Measurements from ENCODE around the gene PLXDC1.

GRCh38 chr17:39073353-39073752 lies 78.1 kb downstream of the PLXDC1 start:
- TF ChIP-seq JUN (IDR thresholded peaks at IDR 0.05; ENCODE audit: low read depth, low read length) (no peak), POLR2AphosphoS5 (IDR thresholded peaks at IDR 0.05; ENCODE audit: low read depth, low read length) (no peak), GTF2F1 (IDR thresholded peaks at IDR 0.05; ENCODE audit: borderline replicate concordance, low read depth, low read length) (no peak), POLR2A (IDR thresholded peaks at IDR 0.05; ENCODE audit: control extremely low read depth in 1 of 2, low read depth in 2 of 2, low read length in 2 of 2) (no peak), CHD2 (IDR thresholded peaks at IDR 0.05; ENCODE audit: low read length) (no peak), KDM5A (IDR thresholded peaks at IDR 0.05; ENCODE audit: low read length) (no peak), ZNF274 (IDR thresholded peaks at IDR 0.05; ENCODE audit: borderline replicate concordance, extremely low read depth, low read length) (no peak)
- TF ChIP-seq, protein P1, sequence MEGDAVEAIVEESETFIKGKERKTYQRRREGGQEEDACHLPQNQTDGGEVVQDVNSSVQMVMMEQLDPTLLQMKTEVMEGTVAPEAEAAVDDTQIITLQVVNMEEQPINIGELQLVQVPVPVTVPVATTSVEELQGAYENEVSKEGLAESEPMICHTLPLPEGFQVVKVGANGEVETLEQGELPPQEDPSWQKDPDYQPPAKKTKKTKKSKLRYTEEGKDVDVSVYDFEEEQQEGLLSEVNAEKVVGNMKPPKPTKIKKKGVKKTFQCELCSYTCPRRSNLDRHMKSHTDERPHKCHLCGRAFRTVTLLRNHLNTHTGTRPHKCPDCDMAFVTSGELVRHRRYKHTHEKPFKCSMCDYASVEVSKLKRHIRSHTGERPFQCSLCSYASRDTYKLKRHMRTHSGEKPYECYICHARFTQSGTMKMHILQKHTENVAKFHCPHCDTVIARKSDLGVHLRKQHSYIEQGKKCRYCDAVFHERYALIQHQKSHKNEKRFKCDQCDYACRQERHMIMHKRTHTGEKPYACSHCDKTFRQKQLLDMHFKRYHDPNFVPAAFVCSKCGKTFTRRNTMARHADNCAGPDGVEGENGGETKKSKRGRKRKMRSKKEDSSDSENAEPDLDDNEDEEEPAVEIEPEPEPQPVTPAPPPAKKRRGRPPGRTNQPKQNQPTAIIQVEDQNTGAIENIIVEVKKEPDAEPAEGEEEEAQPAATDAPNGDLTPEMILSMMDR (IDR thresholded peaks at IDR 0.05; ENCODE audit: control extremely low read depth in 1 of 3, insufficient read depth in 1 of 3, low read depth in 1 of 3, low read length in 3 of 3), result no peak
- TF ChIP-seq, protein P2, sequence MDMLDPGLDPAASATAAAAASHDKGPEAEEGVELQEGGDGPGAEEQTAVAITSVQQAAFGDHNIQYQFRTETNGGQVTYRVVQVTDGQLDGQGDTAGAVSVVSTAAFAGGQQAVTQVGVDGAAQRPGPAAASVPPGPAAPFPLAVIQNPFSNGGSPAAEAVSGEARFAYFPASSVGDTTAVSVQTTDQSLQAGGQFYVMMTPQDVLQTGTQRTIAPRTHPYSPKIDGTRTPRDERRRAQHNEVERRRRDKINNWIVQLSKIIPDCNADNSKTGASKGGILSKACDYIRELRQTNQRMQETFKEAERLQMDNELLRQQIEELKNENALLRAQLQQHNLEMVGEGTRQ (IDR thresholded peaks at IDR 0.05; ENCODE audit: low read length), result no peak

Measured in H1 (cell line).